NT2/D1 (cell line): ENCODE measurements around the gene ZZZ3.

ENCODE experiments used
- DNase-seq: peaks from one replicate; pipeline ENCODE4 v3.0.0-alpha.2; 2011; ENCODE audit warnings: low read depth, low spot score
- H3K27me3 ChIP-seq: 2 replicates; pipeline ENCODE4 v1.6.0; 2011; ENCODE audit warnings: mild to moderate bottlenecking; ENCODE audit not compliant: insufficient read length, insufficient read depth
- H3K36me3 ChIP-seq: 2 replicates; pipeline ENCODE4 v1.6.1; 2011; ENCODE audit warnings: mild to moderate bottlenecking, low read length, mixed read lengths; ENCODE audit not compliant: insufficient read depth, insufficient read length
- H3K4me1 ChIP-seq: 2 replicates; pipeline ENCODE4 v1.5.1; 2011; ENCODE audit not compliant: insufficient read depth, insufficient read length
- H3K4me3 ChIP-seq: 2 replicates; pipeline ENCODE4 v1.5.1; 2011; ENCODE audit warnings: low read depth; ENCODE audit not compliant: insufficient read length
- H3K9ac ChIP-seq: 2 replicates; pipeline ENCODE4 v1.6.0; 2011; ENCODE audit warnings: low read depth; ENCODE audit not compliant: insufficient read length
- H3K9me3 ChIP-seq: 2 replicates; pipeline ENCODE4 v1.5.1; 2011; ENCODE audit warnings: mild to moderate bottlenecking, low read length; ENCODE audit not compliant: insufficient read depth
- SUZ12 ChIP-seq: IDR thresholded peaks from 2 replicates; pipeline ENCODE4 v1.6.1; 2011; ENCODE audit not compliant: insufficient read length, insufficient read depth; ENCODE audit errors: extremely low read depth
- YY1 ChIP-seq: IDR thresholded peaks from 2 replicates; pipeline ENCODE4 v1.6.1; 2011; ENCODE audit not compliant: insufficient read length, insufficient read depth
- ZNF274 ChIP-seq: IDR thresholded peaks from 2 replicates; pipeline ENCODE4 v1.6.1; 2011; ENCODE audit warnings: mild to moderate bottlenecking, low read depth, low read length

The ZZZ3 gene

GRCh38 chr1:77639056-77639455 is 43.4 kb downstream of the ZZZ3 start:
- no peaks in the 10 kb centered on the region for H3K27me3 ChIP-seq
- no peak for DNase-seq
- TF ChIP-seq SUZ12 (no peak), ZNF274 (no peak), YY1 (no peak)
- H3K4me1 ChIP-seq = no peaks in the 10 kb centered on the region
- H3K4me3 ChIP-seq = no peak overlapping the region
- H3K9me3 ChIP-seq = no peaks in the 10 kb centered on the region; the same call in 1 of the 2 replicates
- H3K9ac ChIP-seq = no peak overlapping the region
- H3K36me3 ChIP-seq = peaks cover 43% of the 10 kb centered on the region

- Histone ChIP-seq H3K4me1 (no peaks in the 10 kb centered on the region), H3K36me3 (peaks cover 58% of the 10 kb centered on the region), H3K9ac (no peak overlapping the region), H3K27me3 (no peaks in the 10 kb centered on the region), H3K4me3 (no peak overlapping the region), H3K9me3 (no peaks in the 10 kb centered on the region)
- no peak for TF ChIP-seq ZNF274
- no peak for TF ChIP-seq SUZ12
- TF ChIP-seq YY1 = no peak
- peak; percentile 11 for DNase-seq
These were observed 45.6 kb downstream of the ZZZ3 start for GRCh38 chr1:77636864-77637263.
